Coronary artery (tissue), 2 donors: ENCODE measurements around the gene YWHAG.
"Not testable (repeated sequence)": the region's sequence is repeated elsewhere in the genome, so short reads cannot be mapped to it uniquely, and the experiment has no call there.

ENCODE experiments used
- DNase-seq: peaks from one replicate; pipeline ENCODE4 v3.0.0-alpha.2; 2017; ENCODE audit warnings: low spot score
- H3K27ac ChIP-seq, 2 donors: fragments of 200-600 bp; sonication (generic); one replicate each; pipeline ENCODE4 v1.5.1; 2016 to 2019
- H3K4me3 ChIP-seq: fragments of 200-600 bp; sonication (generic); 2 replicates; pipeline ENCODE4 v1.5.1; 2016; ENCODE audit warnings: mild to moderate bottlenecking, moderate library complexity
- TF ChIP-seq, protein P1 (sequence below): fragments of 200-600 bp; sonication (generic); IDR thresholded peaks from one replicate; pipeline ENCODE4 v1.5.1; 2019; ENCODE audit warnings: antibody characterized with exemption

Gene YWHAG

DNA sequence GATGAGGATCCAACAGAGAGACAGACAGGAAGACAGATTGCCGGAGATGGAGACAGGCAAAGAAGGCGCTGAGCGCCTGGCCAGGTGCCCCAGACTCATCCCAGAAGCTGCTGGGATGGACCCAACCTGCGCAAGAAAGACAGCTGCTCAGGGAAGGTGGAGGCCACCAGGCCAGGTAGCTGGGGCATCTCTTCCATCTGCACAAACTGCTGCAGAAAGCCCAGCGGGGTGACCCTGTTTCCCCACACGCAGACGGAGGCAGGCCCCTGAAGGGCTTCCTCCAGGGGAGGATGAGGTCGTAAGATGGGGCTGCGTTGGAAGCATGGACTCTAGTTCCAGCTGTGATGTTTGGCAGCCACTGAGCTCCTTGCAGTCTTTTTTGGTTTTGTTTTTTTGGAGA is 16.5 kb upstream of the YWHAG start:
- no peak for DNase-seq
- TF ChIP-seq, protein P1, sequence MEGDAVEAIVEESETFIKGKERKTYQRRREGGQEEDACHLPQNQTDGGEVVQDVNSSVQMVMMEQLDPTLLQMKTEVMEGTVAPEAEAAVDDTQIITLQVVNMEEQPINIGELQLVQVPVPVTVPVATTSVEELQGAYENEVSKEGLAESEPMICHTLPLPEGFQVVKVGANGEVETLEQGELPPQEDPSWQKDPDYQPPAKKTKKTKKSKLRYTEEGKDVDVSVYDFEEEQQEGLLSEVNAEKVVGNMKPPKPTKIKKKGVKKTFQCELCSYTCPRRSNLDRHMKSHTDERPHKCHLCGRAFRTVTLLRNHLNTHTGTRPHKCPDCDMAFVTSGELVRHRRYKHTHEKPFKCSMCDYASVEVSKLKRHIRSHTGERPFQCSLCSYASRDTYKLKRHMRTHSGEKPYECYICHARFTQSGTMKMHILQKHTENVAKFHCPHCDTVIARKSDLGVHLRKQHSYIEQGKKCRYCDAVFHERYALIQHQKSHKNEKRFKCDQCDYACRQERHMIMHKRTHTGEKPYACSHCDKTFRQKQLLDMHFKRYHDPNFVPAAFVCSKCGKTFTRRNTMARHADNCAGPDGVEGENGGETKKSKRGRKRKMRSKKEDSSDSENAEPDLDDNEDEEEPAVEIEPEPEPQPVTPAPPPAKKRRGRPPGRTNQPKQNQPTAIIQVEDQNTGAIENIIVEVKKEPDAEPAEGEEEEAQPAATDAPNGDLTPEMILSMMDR, result no peak
- no peak overlapping the region for H3K27ac ChIP-seq
- no peak overlapping the region for H3K4me3 ChIP-seq

DNA sequence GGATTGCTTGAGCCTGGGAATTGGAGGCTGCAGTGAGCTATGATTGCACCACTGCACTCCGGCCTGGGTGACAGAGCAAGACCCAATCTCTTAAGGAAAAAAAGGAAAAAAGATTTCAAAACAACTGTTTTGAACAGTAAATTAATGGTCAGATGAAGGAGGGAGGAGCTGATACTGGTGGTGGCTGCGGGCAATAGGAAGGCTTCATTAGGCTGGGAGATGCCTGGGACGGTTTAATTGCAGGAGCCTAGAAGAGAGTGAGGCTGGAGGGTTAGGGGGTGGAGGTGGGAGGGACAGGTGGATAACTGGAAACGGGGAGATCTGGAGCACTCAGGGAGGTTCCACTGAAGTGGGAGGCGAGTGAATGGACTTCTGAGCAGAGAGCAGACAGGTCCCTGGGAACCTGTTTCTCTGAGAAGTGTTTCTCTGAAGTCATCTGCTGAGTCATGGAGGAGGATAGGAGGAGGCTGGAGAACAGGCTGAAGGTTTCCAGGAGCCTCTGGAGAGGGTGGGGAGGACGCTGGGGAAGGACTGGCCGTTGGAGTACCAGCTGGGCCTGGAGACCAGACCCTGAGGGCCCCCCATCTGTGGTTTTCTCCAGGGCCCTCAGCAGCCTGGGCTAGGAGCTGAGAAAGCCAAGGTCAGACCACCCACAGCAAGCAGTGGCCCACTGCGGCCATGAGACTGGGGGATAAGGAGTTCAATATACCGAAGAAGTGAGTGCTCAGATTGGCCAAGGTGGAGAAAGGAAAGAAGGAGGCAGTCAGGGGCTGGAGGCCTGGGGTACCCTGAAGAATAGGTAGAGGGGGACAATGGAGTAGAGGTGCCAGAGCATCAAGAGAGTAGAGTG is 14.4 kb upstream of the YWHAG start:
- no peak overlapping the region for H3K4me3 ChIP-seq
- DNase-seq, result no peak
- TF ChIP-seq, protein P1, result no peak
- H3K27ac ChIP-seq, result no peak overlapping the region

DNA sequence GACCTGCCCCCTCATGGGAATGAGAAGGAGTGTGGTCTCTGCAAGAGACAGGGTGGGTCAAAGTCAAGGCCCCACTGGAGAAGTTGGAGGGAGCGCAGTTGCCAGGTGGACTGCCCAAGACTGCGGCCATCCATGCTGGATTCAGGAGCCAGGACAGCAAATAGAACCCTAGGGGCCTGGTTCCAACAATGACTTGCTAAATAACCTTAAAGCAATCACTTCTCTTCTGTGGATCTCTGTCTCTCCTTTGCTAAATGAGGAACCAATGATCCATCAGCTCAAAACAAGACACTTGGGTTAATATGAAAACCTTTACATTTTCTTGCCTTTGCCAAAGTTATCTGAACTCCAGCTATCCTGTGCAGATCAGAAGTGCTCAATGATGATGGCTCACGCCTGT is 12.6 kb upstream of the YWHAG start:
- Histone ChIP-seq H3K4me3 (no peak overlapping the region), H3K27ac (no peak overlapping the region)
- TF ChIP-seq, protein P1, result no peak
- no peak for DNase-seq

DNA sequence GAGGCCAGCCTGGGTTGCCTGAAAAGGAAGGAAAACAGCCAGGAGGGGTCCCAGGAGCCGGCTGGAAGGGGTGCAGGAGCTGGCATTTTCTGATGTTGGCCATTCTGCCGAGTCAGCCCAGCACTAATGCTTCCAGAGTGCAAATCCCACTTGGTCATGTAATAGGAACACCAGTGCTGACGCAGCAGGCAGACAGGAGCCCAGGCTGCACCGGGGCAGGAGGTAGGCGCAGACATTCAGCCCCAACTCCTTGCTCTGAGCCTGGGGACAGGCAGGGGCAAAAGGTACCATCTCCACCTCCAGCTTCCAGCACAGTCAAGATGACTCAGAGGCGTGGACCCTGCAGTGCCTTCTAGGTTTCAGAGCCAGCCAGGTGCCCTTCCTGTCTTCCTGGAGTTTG is 10.2 kb upstream of the YWHAG start:
- no peak for DNase-seq
- Histone ChIP-seq H3K4me3 (no peak overlapping the region), H3K27ac (no peak overlapping the region)
- TF ChIP-seq, protein P1, result no peak

DNA sequence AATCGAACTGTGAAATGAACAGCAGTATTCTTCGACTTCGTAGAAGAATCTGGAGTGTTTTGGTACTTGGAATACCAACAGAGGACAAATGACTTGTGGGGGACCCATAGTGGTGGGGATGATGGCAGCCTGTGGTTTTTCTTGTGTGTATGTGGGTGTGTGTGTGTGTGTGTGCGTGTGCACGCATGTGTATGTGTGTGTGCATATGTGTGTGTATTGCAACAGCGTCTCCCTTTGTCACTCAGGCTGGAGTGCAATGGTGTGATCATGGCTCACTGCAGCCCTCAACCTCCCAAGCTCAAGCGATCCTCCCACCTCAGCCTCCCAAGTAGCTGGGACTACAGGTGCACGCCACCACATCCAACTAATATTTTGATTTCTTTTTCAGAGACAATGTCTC is 9.4 kb upstream of the YWHAG start:
- no peak for DNase-seq
- TF ChIP-seq, protein P1, result no peak
- Histone ChIP-seq H3K4me3 (no peak overlapping the region), H3K27ac (no peak overlapping the region)

DNA sequence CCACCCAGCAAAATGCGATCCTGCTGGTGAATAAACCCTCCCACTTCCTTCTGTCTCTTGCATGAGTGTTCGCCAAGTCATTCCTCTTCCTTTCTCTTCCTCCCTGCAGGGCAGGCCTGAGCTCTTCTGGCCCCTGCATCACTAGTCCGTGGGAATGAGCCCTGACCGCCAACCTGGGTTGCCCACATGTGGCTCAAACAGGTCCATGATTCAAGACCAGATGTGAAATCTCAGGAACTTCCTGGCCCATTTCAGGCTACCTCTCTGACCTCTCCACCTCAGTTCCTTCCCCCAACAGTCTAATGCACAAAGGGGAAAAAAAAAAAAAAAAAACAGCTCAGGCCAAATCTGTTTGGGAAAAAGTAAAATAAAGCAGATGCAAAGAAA is 5.4 kb upstream of the YWHAG start:
- H3K27ac ChIP-seq, result peak overlapping the region; percentile 82 to 95
- TF ChIP-seq, protein P1, result no peak
- DNase-seq, result no peak
- no peak overlapping the region for H3K4me3 ChIP-seq

DNA sequence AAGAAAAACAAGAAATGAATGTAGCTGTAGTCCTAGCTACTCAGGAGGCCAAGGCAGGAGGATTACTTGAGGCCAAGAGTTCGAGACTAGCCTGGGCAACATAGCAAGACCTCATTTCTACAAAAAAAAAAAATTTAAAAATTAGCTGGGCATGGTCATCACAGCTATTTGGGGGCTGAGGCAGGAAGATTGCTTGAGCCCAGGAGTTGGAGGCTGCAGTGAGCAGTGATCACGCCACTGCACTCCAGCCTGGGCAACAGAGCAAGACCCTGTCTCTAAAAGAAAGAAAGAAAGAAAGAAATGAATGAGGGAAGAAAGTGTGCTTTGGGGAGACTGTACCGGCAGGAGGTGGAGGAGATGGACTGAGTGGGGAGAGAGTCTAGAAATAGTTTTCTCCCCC is 5.0 kb upstream of the YWHAG start:
- H3K27ac ChIP-seq, result peak overlapping the region; percentile 82 to 95
- DNase-seq, H3K4me3 ChIP-seq: not testable (repeated sequence)
